ENCODE results near the gene ERC1.
"Not testable (repeated sequence)": the region's sequence is repeated elsewhere in the genome, so short reads cannot be mapped to it uniquely, and the experiment has no call there.

ERC1 gene

DNA sequence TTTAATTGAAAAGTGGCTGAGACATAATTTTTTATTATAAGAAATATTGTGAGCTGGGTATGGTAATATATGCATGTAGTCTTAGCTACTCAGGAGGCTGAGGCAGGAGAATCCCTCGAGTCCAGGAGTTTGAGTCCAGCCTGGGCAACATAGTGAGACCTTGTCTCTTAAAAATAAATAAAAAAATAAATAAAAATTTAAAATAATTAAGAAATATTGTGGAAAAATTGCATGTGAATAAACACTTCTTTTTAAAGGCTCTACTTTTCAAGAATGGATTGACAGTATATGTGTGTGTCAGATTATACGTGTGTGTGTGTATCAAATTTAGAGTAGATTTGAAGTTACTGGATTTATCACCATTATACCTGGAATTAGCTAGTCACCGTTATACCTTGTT is 43.2 kb downstream of the ERC1 start:
- no peak for DNase-seq

DNA sequence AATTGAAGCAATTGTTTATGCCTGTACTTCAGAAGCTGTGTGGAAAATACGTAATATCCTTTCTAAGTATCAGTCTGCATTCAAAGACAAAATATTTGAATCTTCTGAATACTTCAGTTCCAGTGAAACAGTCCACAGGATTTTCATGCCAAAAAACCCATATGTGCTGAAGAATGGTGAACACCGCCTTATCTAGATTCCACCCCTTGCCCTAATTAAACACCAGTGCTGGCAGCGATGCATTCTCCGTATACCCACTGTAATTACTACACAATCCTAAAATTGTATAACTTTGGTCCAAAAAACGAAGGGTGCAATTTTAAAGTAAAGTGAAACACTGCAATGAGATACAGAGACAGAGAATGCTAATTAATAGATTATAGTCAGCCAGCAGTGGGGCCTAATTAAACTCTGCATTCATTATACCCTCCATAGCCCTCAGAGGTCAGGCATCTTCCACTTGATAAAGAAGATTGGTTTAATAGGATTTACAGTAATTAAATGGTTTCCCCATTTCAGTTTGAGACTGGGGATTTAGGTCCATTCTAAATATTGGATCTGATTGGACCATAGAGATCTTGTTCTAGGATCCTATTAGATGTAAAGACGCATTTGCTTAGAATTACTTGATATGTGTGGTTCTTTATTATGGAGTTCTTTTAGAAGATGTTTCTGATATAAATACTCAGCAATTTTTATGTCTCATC is 43.9 kb downstream of the ERC1 start:
- no peak for DNase-seq

DNA sequence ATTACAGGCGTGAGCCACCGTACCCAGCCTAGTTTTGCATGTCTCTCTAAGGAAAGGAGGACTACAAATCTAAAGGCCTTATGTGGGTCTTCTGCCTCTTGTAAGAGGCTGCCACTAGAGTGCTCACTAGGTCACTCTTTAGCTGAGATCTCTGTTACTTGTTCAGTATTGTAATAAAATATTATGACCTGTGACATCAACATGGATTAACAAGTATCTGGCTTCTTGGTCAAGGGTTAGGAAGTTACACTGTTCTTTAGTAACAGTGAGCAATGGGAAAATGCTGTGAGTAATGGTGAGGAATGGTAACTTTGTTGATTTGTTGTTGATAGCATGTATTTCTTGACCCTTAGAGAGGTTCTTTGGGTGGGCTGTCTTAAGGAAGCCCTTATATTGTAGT is 50.5 kb downstream of the ERC1 start:
- DNase-seq, result no peak

DNA sequence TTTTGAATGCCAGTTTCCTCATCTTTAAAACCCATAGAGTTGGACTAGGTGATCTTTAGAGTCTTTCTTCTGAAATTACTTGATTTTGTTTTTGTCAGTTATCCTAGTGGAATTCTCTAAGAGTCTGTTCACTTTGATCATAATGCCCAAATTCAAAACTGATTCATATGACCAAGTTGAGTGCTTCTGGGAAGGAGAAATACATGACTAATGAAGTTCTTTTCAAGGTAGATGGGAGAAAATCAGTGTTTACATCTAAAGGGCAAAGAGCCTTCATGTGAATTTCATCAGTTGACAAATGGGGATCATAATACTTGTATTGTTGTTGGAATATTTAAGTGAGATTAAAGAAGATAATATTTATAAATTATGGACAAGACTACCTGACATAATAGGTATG is 53.2 kb downstream of the ERC1 start:
- DNase-seq, result no peak

DNA sequence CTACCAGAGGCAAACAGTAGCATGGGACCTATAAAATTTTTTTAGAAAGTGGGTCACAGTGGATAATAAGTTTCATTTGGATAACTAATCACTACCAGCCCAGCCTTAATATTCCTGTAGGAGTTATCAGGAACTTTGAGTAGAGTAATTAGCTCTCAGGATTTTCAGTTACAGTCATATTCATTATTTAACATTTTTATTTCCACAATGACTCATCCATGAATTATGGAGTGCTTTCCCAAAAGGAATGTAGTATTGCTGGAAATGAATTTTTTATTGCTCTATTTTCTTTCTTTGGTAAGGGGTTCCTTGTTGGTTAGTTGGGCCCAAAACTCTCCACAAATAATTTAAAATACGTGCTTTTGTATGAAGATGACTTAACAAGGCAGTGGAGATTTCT is 53.7 kb downstream of the ERC1 start:
- no peak for DNase-seq

DNA sequence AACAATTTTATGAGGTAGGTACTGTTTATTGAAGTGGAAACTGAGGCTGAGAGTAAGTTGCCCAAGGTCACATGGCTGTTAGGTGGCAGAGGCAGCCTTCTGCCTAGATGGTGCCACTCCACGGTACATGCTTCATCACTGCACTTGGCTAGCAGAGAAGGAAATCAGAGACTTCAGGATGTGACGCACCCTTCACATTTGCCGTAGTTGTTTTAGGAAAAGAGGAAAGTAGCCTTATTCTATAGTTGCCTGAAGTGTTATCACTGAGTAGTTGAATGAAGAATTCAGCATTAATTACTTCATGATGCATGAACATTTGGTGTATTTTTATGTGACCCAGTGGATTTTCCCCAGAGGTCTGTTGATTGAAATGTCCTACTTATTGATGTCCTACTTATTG is 55.7 kb downstream of the ERC1 start:
- DNase-seq, result no peak

DNA sequence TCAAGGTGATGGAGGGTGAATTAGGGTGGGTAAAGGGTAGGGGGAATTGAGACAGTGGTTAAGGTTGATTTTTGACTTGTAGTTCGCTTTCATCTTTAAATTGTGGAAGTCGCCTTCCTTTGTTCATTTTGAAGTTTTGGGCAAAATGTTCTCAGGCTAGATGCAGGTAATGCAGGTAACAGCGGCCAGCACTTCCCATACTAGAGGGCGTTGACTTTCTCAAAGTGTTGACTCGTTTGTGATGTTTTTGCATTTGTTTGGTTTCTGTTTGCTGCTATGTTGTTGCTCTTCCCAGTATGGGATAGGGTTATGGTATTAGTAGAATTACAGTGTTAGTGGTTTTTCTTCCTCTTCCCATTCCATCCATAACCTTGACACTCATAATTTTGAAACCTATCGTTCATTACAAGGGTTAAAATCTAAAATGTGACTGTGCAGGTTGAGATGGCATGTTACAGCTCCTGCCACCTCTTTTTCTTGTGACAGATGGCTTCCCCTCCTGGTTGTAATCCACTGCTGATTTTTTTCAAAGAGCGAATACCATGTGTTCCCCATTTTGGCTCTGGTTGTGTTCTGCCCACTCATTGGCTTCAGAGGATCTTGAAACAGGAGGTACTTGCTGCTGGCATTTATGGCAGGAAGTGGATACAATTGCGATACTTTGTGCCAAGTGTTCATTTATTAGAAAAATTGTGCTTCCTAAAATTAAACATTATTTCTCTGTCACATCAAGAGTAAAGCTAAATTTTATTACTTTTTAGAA is 57.1 kb downstream of the ERC1 start:
- no peak for DNase-seq

DNA sequence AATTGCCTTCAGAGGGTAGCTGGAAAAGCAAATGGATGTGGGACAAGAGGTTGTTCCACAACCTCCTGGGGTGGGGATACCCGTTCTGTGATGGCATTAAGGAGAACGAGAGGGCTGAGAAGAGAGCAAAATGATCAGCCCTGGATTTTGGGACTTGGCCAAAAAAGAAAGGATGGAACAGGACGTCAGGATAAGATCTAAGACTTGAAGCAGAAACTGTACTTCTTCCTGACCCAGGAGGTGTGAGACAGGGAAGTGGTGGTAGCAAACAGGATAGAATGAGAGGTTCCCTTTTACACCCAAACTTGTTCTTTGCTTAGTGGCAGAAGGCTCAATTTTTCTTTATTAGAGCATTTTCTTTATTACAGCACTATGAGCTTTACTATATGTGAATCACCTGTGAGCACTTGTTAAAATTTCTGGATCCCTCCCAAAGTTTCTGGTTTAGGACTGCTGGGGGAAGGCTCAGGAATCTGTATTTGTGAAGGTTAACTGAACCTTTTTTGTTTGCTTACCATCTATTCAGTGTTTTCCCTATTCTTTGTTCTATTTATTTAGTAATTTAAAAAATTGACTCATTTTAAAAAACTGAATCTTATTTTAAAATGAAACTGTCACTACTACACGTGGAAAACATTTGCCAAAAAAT is 59.2 kb downstream of the ERC1 start:
- no peak for DNase-seq

DNA sequence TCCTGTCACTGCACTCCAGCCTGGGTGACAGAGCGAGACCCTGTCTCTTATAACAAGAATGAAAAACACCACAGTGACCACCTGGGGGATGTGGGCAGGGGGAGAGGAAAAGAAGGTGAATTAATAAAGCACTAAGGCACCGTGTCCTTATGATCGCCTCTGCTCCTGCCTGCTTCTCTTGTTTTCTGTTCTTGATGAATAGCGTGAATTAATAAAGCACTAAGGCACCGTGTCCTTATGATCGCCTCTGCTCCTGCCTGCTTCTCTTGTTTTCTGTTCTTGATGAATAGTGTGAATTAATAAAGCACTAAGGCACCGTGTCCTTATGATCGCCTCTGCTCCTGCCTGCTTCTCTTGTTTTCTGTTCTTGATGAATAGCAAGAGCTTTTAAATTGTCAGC is 60.6 kb downstream of the ERC1 start:
- not testable (repeated sequence) for DNase-seq

DNA sequence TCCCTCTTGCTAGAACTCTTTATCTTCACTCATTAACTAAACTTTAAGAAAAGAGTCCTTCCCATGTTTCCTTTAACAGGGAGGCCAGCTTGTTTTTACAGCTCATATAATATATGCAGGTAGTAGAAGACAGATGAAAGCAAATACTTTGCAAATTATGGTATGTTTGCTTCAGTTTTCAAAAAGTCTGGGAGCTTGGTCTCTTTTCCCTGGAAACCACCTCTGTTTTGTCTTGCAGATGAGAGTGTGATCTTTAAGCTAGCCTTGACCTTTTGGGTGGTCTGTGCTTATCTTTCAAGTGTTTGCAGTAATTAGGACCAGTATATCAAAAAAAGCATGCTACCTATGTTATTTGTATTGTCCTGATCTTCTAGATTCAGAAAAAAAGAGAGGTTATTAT is 62.7 kb downstream of the ERC1 start:
- no peak for DNase-seq

DNA sequence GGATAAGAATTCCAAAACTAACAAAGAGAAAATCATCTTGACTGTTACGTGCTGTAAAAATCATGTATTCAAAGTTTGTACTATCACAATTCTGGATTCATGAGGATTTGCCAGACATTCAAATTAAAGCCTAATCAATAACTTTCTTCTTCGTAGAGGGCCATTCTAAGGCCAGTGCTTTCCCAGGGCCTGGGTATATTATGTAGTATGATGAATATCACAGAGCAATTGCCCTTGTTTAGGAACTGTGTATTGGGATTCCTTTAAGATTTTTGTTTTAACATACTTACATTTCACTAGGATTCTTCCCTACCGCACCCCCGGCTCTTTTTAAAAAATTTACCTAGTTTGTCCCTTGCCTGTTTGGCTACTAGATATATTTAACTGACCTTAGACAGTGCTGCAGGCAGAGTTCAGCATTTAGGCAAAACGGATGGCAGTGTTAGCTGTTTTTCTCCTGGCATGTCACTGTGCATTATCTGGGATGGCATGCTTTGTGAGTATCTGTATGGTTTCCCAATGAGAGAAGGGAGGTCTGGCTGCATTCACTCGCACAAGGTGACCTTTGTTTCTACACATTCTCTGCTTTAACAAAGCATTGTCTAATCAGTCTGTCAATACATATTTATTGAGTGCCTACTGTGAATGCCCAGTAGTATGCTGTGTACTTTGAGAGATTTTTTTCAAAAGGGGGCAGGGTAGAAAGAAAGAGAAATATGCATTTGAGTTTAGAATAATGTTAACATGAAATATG is 63.3 kb downstream of the ERC1 start:
- DNase-seq, result no peak

DNA sequence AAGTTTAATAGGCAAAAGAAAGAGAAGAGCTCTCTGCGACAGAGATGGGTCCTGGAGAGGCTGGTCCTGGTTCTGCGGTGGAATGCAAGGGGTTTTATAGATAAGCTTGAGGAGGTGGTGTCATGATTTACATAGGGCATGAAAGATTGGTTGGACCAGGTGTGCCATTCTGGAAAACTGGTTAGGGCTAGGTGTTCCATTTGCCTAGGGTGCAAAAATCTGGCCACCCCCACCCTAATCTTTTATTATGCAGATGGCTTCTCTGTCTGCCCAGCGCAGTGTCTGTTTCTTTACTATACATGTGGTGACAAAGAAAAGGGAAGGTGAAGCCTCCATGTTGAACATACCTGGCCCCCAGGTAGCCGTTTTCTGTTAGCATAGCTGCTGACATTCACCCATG is 65.4 kb downstream of the ERC1 start:
- DNase-seq, result no peak

DNA sequence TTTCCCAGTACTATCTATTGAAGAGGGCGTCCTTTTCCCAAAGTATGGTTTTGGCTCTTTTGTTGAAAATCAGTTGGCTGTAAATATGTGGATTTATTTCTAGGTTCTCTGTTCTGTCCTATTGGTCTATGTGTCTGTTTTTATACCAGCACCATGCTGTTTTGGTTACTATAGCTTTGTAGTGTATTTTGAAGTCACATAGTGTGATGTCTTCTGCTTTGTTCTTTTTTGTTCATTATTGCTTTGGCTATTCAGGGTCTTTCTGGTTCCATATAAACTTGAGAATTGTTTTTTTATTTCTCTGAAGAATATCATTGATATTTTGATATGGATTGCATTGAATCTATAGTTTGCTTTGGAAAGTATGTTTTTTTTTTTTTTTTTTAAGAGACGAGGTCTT is 67.4 kb downstream of the ERC1 start:
- DNase-seq, result no peak

DNA sequence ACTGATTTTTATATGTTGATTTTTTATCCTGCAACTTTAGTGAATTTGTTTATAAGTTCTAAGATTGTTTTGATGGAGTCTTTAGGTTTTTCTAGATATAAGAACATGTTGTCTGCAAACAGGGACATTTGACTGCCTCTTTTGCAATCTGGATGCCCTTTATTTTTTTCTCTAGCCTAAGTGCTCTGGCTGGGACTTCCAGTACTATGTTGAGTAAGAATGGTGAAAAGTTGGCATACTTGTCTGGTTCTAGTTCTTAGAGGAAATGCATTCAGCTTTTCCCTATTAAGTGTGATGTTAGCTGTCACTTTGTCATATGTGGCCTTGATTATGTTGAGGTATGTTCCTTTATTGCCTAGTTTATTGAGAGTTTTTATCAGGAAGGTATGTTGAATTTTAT is 68.1 kb downstream of the ERC1 start:
- DNase-seq, result no peak

DNA sequence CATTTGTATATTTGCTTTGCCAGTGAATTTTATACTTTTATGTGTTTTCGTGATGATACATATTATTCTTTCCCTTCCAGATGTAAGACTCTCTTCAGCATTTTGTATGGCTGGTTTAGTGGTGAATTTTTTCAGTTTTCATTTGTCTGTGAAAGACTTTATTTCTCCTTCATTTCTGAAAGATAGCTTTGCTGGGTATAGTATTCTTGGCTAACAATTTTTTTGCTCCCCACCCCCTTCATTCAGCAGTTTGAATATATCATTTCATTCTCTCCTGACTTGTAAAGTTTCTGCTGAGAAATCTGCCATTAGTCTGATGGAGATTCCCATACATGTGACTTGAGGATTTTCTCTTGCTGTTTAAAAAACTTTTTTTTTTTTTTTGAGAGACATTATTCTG is 72.8 kb downstream of the ERC1 start:
- DNase-seq, result no peak

DNA sequence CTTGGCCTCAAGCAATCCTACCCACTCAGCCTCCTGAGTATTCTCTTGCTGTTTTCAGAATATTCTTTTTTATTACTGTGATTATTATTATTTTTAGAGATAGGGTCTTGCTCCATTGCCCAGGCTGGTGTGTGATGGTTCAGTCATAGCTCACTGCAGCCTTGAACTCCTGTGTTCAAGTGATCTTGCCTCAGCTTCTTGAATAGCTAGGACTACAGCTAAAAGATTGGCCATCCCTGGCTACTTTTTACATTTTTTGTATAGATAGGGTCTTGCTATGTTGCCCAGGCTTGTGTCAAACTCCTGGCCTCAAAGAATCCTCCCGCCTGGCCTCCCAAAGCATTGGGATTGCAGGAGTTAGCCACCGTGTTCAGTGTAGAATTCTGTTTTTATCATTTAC is 73.3 kb downstream of the ERC1 start:
- no peak for DNase-seq

DNA sequence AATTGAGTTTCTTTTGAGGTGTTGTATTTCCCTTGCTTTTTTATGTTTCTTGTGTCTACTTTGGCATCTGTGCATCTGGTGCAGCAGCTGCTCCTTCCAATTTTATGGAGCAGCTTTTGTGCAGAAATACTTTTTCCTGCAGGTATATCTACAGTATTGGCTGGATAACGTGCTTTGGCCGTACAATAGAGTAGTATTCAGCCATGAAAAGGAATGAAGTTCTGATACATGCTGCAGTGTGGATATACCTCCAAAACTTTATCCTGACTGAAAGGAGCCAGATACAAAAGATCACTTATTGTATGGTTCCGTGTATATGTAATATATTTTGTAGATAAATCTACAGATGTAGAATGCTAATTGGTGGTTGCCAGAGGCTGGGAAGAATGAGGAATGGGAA is 74.6 kb downstream of the ERC1 start:
- DNase-seq, result no peak

DNA sequence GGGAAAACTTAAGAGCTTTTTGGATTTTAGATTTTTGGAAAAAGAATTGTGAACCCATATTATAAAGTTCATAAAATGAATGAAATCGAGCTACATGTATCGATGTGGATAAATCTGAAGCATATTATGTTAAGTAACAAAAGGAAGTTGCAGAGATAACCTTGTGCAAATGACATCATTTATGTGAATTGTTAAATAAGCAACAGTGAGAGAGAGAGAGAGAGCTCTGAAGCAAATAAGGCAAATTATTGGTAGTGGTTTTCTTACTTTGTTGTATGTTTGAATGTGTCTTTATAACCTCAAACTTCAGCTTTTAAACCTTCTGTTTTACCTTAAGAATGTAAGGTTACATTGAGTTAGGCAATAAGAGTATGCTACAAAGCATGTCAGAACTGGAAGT is 78.8 kb downstream of the ERC1 start:
- DNase-seq, result no peak

DNA sequence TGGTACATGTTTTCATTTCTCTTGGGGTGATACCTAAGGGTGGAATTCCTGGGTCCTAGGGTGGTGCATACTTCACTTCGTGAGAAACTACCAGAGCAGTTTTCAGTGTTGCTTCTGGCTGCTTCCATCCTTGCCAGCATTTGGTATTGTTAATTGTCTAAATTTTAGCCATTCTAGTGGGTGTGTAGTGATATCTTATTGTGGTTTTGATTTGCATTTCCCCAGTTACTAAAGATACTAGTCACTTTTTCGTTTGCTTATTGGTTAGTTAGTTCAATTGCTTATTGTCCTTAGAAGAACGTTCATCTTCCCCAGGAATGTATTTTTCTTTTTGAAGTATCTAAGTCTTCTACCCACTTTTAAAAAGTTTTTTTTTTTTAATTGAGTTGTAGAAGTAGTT is 80.2 kb downstream of the ERC1 start:
- DNase-seq, result no peak

DNA sequence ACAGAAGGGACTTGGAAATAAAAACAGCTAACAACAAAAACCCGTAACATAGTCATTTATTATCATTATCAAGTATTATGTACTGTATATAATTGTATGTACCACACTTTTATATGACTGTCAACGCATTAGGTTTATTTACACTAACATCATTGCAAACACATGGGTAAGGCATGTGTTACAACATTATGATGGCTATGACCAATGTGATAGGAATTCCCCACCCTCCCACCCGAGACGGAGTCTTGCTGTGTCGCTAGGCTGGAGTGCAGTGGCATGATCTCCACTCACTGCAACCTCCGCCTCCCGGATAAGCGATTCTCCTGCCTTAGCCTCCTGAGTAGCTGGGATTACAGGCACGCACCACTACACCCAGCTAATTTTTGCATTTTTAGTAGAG is 82.6 kb downstream of the ERC1 start:
- DNase-seq, result no peak

DNA sequence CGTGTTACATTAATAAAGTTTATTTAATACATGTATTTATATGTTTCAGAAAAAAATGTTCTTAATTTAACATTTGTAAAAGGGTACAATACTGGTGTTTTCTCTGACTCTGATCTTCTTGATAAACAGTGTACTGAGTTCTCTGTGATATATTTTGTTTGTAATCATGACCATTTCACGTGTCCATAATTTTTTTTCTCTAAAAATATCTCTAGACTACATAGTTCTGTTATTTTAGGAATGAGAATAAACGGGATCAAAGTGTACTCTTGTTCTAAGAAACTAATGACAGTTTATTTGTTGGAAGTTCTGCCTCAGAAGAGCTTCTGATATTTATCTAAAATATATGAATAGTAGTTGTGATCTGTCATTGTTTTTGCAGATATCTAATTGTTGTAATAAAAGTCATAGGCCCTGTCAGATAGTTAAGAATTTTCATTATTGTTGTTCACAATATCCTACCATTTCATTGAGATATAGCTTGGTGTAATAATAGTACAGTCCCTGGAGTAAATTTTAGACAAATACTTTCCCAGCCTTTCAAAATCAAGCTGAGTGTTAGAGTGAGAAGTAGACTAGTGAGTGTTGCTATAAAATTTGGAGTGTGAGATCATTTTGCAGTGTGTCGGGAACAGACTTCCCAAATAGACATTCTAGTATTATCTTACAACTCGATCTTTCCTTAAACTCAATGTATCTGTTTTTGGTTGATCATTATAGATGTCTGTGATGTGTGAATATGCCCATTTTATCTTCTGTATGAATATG is 86.2 kb downstream of the ERC1 start:
- DNase-seq, result no peak

DNA sequence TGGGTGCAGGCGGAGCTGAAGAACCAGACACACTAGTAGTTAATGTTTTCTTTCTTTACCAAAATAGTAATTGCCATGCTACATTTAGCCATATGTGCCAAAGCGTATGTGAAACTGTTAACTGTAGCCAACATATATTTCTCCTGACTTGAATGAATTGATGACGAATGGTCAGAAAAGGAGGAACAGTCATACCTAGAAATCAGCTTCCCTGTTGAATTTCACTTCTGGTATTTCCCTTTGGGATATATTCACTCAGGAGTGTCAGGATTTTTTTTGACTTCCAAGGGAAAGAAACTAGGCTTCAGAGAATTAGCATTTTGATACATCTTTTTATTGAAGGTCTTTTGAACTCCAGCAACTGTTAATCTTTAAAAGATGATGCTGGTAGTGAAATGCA is 87.0 kb downstream of the ERC1 start:
- no peak for DNase-seq

All from activated T-cell treated with anti-CD3 and anti-CD28 coated beads, Interleukin-2, amount 50 U/mL, for 48 hours (primary cell).